Measurements from ENCODE around the gene MOBP. TPM values are rescaled to one million over a fixed set of nuclear protein-coding genes. Genes with fewer than 3 reads are reported as not detected.

The MOBP gene
- total RNA-seq, 2 experiments from 2014 or later, result not detected

Other genes starting within 250 kb of the MOBP start
- under 1 TPM; 0.42 to 0.95 TPM for gene CX3CR1, start 187.6 kb upstream of the MOBP start, total RNA-seq
- gene CCR8, start 138.0 kb upstream of the MOBP start, total RNA-seq, result under 1 TPM; 0.55 to 0.94 TPM
- 10 to 100 TPM; 40.2 to 42.4 TPM for gene SLC25A38, start 84.3 kb upstream of the MOBP start, total RNA-seq
- 1,000 to 10,000 TPM; 1,654 to 1,730 TPM for gene RPSA, start 61.0 kb upstream of the MOBP start, total RNA-seq